Heart left ventricle (tissue), 13 donors: ENCODE results near the gene DSTN.

Experiments
- POLR2A ChIP-seq, 2 donors: fragments of 450-650 bp; IDR thresholded peaks; one replicate each; pipeline ENCODE4 v1.6.1; 2017; ENCODE audit warnings: antibody characterized with exemption in 2 of 2, mild to moderate bottlenecking in 2 of 2, moderate library complexity in 2 of 2
- TF ChIP-seq, protein P1 (sequence below), 12 donors: fragments of 200-600 bp; sonication (generic) in 4 of 12; IDR thresholded peaks; one replicate each; pipeline versions ENCODE4 v1.5.0 to v1.8.0; 2018 to 2022; ENCODE audit warnings: antibody characterized with exemption in 12 of 12, mild to moderate bottlenecking in 5 of 12
- donor health status: ischemic (EF 13 %, LVEDD 7.1; RV severe dilation, severe dysfunction).
- donor health status: DM: no; HTN: yes; CAD: no.
- donor health status: DM: no; HTN: no; CAD: no.
- donor health status: ischemic (EF 25% LVEDD 6.9; RV normal size, moderate dysfunction).
- donor health status: ischemic (EF 25% LVEDD 5.7; RV mildly dilated, moderate dysfunction).
- donor health status: ischemic (EF 35%, LVEDD 5.7; RV mildly dilated, moderate dysfunction).
- donor health status: nonischemic (EF 11% LVEDD 7.7; RV severe dilation, severe dysfunction).
- donor health status: DM: yes; HTN: yes; CAD: no.
- donor health status: PGD.
- donor health status: ischemic (EF 29% LVEDD 5.4; RV normal size, mild dysfunction).
- donor health status: nonischemic (EF 23%, LVEDD 6.1; RV moderate dilation, normal function).

DNA sequence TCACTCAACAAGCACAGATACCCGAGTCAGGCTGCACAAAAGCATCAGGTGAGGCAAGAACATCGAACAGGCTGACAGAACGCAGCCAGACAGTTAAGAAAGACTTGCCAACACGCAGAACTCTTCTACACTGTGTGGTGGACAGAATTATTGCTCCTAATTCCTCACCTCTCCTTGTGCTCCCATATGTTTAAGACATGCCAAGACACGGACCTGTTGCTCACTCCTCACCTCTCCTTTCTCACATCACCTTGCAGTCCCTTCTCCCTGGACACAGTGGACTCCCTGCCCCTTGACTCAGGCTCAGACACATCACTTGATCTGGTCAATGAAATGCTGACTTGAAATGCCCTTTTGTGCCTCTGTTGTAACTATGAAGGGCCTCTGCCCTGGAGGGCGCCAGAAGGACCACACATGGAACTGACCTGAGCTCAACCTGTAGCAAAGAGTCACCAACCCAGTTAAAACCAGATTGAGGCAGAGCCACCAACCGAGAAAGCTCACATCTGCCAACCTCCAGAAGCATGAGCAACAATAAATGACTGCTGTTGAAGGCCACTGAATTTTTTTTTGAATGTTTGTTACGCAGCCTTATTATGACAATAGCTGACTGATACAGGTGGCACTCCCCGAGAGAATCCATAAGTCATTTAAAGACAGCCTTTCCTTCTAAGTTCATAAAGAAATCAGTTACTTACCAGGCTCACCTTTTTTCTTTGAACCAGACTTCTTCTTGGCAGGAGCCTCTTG is 88.2 kb downstream of the DSTN start:
- TF ChIP-seq POLR2A (IDR thresholded peaks at IDR 0.05), result no peak
- TF ChIP-seq, protein P1, sequence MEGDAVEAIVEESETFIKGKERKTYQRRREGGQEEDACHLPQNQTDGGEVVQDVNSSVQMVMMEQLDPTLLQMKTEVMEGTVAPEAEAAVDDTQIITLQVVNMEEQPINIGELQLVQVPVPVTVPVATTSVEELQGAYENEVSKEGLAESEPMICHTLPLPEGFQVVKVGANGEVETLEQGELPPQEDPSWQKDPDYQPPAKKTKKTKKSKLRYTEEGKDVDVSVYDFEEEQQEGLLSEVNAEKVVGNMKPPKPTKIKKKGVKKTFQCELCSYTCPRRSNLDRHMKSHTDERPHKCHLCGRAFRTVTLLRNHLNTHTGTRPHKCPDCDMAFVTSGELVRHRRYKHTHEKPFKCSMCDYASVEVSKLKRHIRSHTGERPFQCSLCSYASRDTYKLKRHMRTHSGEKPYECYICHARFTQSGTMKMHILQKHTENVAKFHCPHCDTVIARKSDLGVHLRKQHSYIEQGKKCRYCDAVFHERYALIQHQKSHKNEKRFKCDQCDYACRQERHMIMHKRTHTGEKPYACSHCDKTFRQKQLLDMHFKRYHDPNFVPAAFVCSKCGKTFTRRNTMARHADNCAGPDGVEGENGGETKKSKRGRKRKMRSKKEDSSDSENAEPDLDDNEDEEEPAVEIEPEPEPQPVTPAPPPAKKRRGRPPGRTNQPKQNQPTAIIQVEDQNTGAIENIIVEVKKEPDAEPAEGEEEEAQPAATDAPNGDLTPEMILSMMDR (IDR thresholded peaks at IDR 0.05), result no peak
